ENCODE measurements around the gene NEK1.

NEK1 gene

DNA sequence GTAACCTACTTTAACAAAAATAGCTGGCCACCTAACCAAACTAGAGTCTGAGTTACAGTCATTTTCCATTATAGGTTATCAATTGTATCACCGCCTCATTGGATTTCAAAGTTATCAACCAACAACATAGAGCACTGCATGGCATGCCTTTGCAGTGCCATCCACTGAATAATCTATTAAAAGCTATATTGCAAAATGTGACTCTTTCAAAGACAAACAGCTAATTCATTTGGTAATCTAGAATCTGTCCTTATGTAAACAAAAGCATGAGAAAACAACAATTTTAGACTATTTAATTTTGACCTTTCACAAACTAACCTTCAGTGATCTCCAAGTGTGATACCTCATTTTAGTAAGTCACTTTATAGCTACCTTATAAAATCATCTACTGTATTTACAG, 197.5 kb downstream of the NEK1 start:
- no peak overlapping the region for H3K27ac ChIP-seq
- TF ChIP-seq, protein P1, sequence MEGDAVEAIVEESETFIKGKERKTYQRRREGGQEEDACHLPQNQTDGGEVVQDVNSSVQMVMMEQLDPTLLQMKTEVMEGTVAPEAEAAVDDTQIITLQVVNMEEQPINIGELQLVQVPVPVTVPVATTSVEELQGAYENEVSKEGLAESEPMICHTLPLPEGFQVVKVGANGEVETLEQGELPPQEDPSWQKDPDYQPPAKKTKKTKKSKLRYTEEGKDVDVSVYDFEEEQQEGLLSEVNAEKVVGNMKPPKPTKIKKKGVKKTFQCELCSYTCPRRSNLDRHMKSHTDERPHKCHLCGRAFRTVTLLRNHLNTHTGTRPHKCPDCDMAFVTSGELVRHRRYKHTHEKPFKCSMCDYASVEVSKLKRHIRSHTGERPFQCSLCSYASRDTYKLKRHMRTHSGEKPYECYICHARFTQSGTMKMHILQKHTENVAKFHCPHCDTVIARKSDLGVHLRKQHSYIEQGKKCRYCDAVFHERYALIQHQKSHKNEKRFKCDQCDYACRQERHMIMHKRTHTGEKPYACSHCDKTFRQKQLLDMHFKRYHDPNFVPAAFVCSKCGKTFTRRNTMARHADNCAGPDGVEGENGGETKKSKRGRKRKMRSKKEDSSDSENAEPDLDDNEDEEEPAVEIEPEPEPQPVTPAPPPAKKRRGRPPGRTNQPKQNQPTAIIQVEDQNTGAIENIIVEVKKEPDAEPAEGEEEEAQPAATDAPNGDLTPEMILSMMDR (IDR thresholded peaks at IDR 0.05) = no peak
- no peak for TF ChIP-seq ZFX (IDR thresholded peaks at IDR 0.05; ENCODE audit: borderline replicate concordance)

DNA sequence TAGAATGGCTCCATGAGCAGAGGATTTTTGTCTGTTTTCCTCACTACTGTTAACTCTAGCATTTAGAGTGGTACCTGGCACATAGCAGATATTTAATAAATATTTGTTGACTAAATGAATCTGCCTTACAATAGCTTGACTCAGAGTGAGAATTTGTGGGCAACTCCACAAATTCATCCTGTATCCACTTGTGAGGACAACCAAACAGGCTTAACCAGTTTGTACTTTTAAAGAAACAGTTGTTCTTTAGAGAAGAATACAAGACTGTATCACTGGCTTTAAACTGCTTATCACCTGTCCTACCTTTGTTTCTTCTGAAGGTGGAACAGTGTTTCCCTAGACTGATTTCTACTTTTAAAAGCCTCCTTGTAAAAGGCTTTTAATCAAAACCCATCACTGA, 200.3 kb downstream of the NEK1 start:
- TF ChIP-seq ZFX (IDR thresholded peaks at IDR 0.05; ENCODE audit: borderline replicate concordance) = no peak
- TF ChIP-seq, protein P1 (IDR thresholded peaks at IDR 0.05) = no peak
- H3K27ac ChIP-seq = no peak overlapping the region

DNA sequence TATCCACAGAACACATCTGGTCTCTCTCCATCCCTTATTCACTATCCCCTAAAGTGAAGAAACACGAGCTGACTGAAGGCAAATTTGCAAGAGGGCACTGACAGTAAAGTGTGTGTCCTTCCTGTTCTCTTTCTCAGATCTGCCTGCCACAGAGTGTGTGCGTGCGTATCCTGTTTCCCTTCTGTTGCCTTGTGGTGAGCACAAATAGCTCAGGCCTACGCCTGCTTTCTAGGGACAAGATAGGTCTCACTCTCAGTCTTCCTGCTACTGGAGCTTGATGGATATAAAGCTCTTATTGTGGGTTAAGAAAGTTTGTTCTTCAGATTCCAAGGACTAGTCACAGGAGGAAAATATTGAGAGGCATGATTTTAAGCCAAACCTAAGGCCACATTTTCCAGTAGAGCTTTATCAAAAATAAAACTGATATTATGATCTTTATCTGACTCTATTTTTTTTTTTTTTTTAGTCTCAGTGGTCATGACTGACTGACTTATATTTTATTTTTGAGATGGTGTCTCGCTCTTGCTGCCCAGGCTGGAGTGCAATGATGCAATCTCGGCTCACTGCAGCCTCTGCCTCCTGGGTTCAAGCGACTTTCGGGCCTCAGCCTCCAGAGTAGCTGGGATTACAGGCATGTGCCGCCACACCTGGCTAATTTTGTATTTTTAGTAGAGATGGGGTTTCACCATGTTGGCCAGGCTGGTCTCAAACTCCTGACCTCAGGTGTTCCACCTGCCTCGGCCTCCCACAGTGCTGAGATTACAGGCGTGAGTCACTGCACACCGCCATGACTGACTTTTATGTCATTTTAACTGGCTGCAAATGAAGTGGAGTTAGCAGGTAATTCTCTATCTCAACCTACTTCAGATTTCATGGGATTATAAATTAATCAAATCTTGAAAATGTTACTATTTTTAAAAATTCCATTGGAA, 201.3 kb downstream of the NEK1 start:
- TF ChIP-seq ZFX (IDR thresholded peaks at IDR 0.05; ENCODE audit: borderline replicate concordance) = no peak
- no peak overlapping the region for H3K27ac ChIP-seq

DNA sequence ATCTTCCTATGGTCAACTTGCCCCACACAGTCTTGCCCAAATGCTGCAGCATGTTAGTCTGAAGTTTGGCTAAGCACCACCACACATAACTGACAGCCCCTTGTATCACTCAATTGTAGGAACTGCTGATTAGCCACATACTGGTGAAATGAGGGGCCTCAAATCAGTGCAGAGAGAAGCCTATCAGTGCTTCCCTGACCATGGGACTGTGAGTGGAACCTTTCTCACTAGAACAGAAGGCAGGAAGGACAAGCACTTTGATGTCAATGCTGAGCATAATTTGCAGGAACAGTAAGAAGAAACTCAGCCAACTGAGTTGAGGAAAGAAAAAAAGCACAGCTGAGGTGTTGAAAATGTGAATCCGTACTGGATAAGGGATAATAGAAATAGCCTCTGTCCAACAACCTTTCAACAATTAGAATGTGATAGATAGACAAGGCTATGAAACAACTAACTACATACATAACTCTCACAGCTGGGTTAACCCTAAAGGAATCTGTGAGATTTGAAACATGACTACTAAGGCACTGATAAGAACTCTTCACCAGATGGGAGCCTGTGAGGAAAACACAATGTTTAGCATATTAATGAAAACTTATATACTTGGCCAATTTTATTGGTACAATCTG, 205.1 kb downstream of the NEK1 start:
- no peak for TF ChIP-seq ZFX (IDR thresholded peaks at IDR 0.05; ENCODE audit: borderline replicate concordance)
- TF ChIP-seq, protein P1 (IDR thresholded peaks at IDR 0.05) = no peak
- H3K27ac ChIP-seq = no peak overlapping the region

DNA sequence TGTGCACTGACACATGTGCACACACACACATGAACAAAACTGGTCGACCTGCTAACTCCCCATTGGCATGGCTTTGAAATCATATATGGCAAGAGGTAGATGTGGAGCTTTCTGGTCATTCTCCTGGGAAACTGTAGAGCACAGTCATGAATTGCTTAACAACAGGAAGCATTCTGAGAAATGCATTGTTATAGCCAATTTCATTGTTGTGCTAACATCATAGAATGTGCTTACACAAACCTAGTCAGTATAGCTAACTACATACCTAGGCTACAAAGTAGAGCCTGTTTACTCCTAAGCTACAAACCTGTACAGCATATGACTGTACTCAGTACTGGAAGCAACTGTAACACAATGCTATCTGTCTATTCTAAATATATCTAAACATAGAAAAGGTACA, 207.4 kb downstream of the NEK1 start:
- TF ChIP-seq, protein P1 (IDR thresholded peaks at IDR 0.05) = no peak
- no peak for TF ChIP-seq ZFX (IDR thresholded peaks at IDR 0.05; ENCODE audit: borderline replicate concordance)
- no peak overlapping the region for H3K27ac ChIP-seq

DNA sequence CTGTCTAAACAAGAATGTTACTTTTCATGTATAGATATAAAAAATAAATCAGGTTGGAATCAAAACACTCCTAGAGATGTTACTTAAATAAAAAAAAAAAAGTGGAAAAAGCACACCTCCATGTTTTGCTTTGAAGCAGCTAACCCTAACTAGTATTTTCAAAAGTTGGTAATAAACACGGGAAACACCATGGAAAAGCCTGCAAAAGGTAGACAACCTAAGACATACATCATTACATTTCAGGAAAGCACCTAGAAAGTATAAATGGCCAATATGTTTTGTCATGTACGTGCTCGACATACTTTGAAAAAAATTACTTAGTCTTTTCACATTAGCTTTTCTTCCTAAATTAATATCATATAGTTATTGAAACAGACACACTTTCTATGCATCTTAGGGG, 211.6 kb downstream of the NEK1 start:
- H3K27ac ChIP-seq = no peak overlapping the region
- TF ChIP-seq, protein P1 (IDR thresholded peaks at IDR 0.05) = no peak
- no peak for TF ChIP-seq ZFX (IDR thresholded peaks at IDR 0.05; ENCODE audit: borderline replicate concordance)

DNA sequence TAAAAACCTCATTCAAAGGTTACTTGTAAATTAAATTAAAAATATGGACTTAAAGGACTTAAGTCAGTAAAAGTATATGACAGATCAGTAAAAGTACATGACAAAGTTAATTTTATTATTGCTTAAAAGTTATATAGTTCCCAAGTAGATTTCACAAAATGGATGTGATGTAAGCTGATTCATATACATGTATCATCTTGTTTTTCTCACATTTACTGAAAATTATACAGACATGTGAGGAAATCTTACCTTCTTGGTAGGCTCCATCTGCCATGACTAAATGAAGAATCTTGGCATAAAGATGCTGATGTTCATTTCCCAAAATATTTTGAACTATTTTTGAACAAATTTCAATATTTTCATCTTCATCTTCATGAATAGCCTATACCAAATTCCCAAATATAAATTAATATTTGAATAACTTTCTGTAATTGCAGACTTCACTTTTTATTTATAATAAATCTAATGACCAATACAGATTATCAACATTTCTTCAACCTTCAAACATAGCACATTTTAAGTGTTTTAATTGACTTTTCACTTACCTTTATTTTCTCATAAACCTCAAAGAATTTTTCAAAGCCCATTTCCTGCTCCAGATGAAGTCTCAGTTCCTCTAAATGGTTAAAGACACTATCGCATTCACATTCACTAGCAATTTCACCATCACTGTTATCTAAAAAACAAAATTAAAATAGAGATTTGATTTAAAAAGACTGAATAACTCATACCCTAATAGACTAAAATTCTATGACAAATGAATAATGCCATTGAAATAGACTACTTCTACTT, 212.2 kb downstream of the NEK1 start:
- TF ChIP-seq, protein P1 (IDR thresholded peaks at IDR 0.05) = no peak
- H3K27ac ChIP-seq = no peak overlapping the region
